Measurements from ENCODE around the gene KAZN.

KAZN gene

GRCh38 chr1:14840374-14840773, 241.9 kb downstream of the KAZN start:
- DNase-seq, result no peak

- no peak for DNase-seq
Observed at GRCh38 chr1:14841456-14841855, 243.0 kb downstream of the KAZN start.

- no peak for DNase-seq
Observed at GRCh38 chr1:14841951-14842350, 243.5 kb downstream of the KAZN start.

- no peak for DNase-seq
Observed at GRCh38 chr1:14842361-14842760, 243.9 kb downstream of the KAZN start.

GRCh38 chr1:14842891-14843290, 244.4 kb downstream of the KAZN start:
- no peak for DNase-seq

- DNase-seq, result no peak
Observed at GRCh38 chr1:14843525-14843924, 245.0 kb downstream of the KAZN start.

GRCh38 chr1:14844356-14844755, 245.9 kb downstream of the KAZN start:
- DNase-seq, result no peak

GRCh38 chr1:14844923-14845617, 246.6 kb downstream of the KAZN start:
- no peak for DNase-seq

- DNase-seq, result no peak
Observed at GRCh38 chr1:14845851-14846250, 247.4 kb downstream of the KAZN start.

GRCh38 chr1:14846688-14847087, 248.2 kb downstream of the KAZN start:
- DNase-seq, result no peak

- DNase-seq, result no peak
Observed at GRCh38 chr1:14848203-14848602, 249.7 kb downstream of the KAZN start.

- DNase-seq, result no peak
Observed at GRCh38 chr1:14848625-14849024, 250.1 kb downstream of the KAZN start.

- no peak for DNase-seq
Observed at GRCh38 chr1:14849038-14849437, 250.6 kb downstream of the KAZN start.

GRCh38 chr1:14850563-14850962, 252.1 kb downstream of the KAZN start:
- DNase-seq, result no peak

GRCh38 chr1:14851760-14852159, 253.3 kb downstream of the KAZN start:
- no peak for DNase-seq

- no peak for DNase-seq
Observed at GRCh38 chr1:14852291-14852690, 253.8 kb downstream of the KAZN start.

GRCh38 chr1:14853518-14853917, 255.0 kb downstream of the KAZN start:
- DNase-seq, result no peak

- DNase-seq, result no peak
Observed at GRCh38 chr1:14855268-14855667, 256.8 kb downstream of the KAZN start.

- DNase-seq, result no peak
Observed at GRCh38 chr1:14855801-14856200, 257.3 kb downstream of the KAZN start.

GRCh38 chr1:14857436-14858195, 259.1 kb downstream of the KAZN start:
- no peak for DNase-seq

- no peak for DNase-seq
Observed at GRCh38 chr1:14862114-14862771, 263.8 kb downstream of the KAZN start.

GRCh38 chr1:14865106-14865505, 266.6 kb downstream of the KAZN start:
- no peak for DNase-seq

GRCh38 chr1:14866911-14867612, 268.6 kb downstream of the KAZN start:
- no peak for DNase-seq

All from CD4-positive, alpha-beta T cell treated with Interleukin-12 subunit alpha and Interleukin-12 subunit beta, for 1 hour (primary cell).